Peyer's patch (tissue), 4 donors: ENCODE measurements around the gene FAM3C.

Experiments used
- POLR2A ChIP-seq, 2 donors: fragments of 450-650 bp; IDR thresholded peaks; one replicate each; pipeline ENCODE4 v1.5.1; 2017; ENCODE audit warnings: antibody characterized with exemption in 2 of 2, mild to moderate bottlenecking in 2 of 2, moderate library complexity in 2 of 2
- TF ChIP-seq, protein P1 (sequence below), 6 experiments: fragments of 450-650 bp in 4 of 6; fragments of 200-600 bp in 2 of 6; sonication (generic) in 1 of 6; IDR thresholded peaks; one replicate each; pipeline ENCODE4 v1.5.1; 2017 to 2019; ENCODE audit warnings: antibody characterized with exemption in 6 of 6, mild to moderate bottlenecking in 3 of 6, moderate library complexity in 1 of 6

DNA sequence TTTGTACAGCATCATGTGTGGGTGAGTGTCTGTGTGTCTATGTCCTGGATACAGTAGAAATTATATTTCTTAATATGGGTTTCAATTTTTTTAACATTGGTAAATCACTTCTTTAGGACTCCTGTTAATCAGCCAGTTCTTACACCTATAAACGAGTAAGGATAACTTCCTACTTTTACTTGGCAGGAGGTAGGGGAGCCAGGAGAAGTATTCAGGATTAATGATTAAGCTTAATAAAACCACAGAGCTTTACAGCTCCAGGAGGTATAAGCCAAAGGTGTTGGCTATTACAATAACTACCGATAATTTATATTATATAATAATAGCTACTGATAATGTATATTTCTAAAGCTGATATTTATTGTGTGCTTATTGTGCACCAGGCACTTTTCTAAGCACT is 1.7 kb upstream of the FAM3C start:
- TF ChIP-seq, protein P1, sequence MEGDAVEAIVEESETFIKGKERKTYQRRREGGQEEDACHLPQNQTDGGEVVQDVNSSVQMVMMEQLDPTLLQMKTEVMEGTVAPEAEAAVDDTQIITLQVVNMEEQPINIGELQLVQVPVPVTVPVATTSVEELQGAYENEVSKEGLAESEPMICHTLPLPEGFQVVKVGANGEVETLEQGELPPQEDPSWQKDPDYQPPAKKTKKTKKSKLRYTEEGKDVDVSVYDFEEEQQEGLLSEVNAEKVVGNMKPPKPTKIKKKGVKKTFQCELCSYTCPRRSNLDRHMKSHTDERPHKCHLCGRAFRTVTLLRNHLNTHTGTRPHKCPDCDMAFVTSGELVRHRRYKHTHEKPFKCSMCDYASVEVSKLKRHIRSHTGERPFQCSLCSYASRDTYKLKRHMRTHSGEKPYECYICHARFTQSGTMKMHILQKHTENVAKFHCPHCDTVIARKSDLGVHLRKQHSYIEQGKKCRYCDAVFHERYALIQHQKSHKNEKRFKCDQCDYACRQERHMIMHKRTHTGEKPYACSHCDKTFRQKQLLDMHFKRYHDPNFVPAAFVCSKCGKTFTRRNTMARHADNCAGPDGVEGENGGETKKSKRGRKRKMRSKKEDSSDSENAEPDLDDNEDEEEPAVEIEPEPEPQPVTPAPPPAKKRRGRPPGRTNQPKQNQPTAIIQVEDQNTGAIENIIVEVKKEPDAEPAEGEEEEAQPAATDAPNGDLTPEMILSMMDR (IDR thresholded peaks at IDR 0.05) = no peak
- no peak for TF ChIP-seq POLR2A (IDR thresholded peaks at IDR 0.05)
